ENCODE data around the gene MYL12A.
"Not testable (repeated sequence)": the region's sequence is repeated elsewhere in the genome, so short reads cannot be mapped to it uniquely, and the experiment has no call there.

The MYL12A gene

GRCh38 chr18:3247240-3248061 lies at the start of gene MYL12A:
MYL12A (plus strand) TSS chr18:3247801; CDS start chr18:3253248, 5,447 bp downstream.
- no peak for TF ChIP-seq CTCF (IDR thresholded peaks at IDR 0.05; ENCODE audit: low read depth, low read length, missing control alignments)
- Histone ChIP-seq H3K27ac (peak within 1 kb of the TSS; percentile 98), H3K4me3 (ENCODE audit: low read depth, low read length) (peak within 1 kb of the TSS; percentile 97), H3K27me3 (replicated peaks) (no peaks in the 10 kb centered on the region), H3K36me3 (replicated peaks) (peaks cover 16% of the 10 kb centered on the region)
- DNase-seq = peak; percentile 96
- in situ Hi-C loops (cut with HindIII; ENCODE audit: low pct_ligation_motif_present, low sequenced_read_pairs) = no loop called here

GRCh38 chr18:3198260-3198860 lies 49.2 kb upstream of the MYL12A start:
- DNase-seq; H3K36me3 ChIP-seq (replicated peaks); H3K27me3 ChIP-seq (replicated peaks); in situ Hi-C loops (cut with HindIII; ENCODE audit: low pct_ligation_motif_present, low sequenced_read_pairs); H3K4me3 ChIP-seq (ENCODE audit: low read depth, low read length); H3K27ac ChIP-seq: not testable (repeated sequence)

- Histone ChIP-seq H3K4me3 (ENCODE audit: low read depth, low read length) (no peak overlapping the region), H3K27ac (no peak overlapping the region), H3K27me3 (replicated peaks) (no peaks in the 10 kb centered on the region), H3K36me3 (replicated peaks) (no peaks in the 10 kb centered on the region)
- no peak for DNase-seq
- in situ Hi-C loops (cut with HindIII; ENCODE audit: low pct_ligation_motif_present, low sequenced_read_pairs) = no loop called here
- no peak for TF ChIP-seq CTCF (IDR thresholded peaks at IDR 0.05; ENCODE audit: low read depth, low read length, missing control alignments)
Measured at GRCh38 chr18:3199942-3200645, 47.5 kb upstream of the MYL12A start.

GRCh38 chr18:3205239-3205638 lies 42.4 kb upstream of the MYL12A start:
- H3K27ac ChIP-seq = no peak overlapping the region
- no peaks in the 10 kb centered on the region for H3K27me3 ChIP-seq (replicated peaks)
- H3K4me3 ChIP-seq (ENCODE audit: low read depth, low read length) = no peak overlapping the region
- no peaks in the 10 kb centered on the region for H3K36me3 ChIP-seq (replicated peaks)
- in situ Hi-C loops (cut with HindIII; ENCODE audit: low pct_ligation_motif_present, low sequenced_read_pairs) = no loop called here
- DNase-seq = no peak
- TF ChIP-seq CTCF (IDR thresholded peaks at IDR 0.05; ENCODE audit: low read depth, low read length, missing control alignments) = no peak

GRCh38 chr18:3207565-3207964 lies 40.0 kb upstream of the MYL12A start:
- in situ Hi-C loops (cut with HindIII; ENCODE audit: low pct_ligation_motif_present, low sequenced_read_pairs) = no loop called here
- no peak for DNase-seq
- H3K4me3 ChIP-seq (ENCODE audit: low read depth, low read length) = no peak overlapping the region

More at GRCh38 chr18:3207565-3207964, 40.0 kb upstream of the MYL12A start:
- TF ChIP-seq CTCF (IDR thresholded peaks at IDR 0.05; ENCODE audit: low read depth, low read length, missing control alignments) = no peak
- H3K36me3 ChIP-seq (replicated peaks) = no peaks in the 10 kb centered on the region
- no peaks in the 10 kb centered on the region for H3K27me3 ChIP-seq (replicated peaks)
- no peak overlapping the region for H3K27ac ChIP-seq
